Renal cortex interstitium (tissue), 11 donors: ENCODE measurements around the gene GPR27. TPM values are rescaled to one million over a fixed set of nuclear protein-coding genes. Genes with fewer than 3 reads are reported as not detected.

ENCODE experiments used
- DNase-seq, 11 donors: peaks; one replicate each; pipeline ENCODE4 v3.0.0-alpha.2; 2013; ENCODE audit warnings: low read depth in 9 of 11, low spot score in 4 of 11; ENCODE audit errors: extremely low read depth in 1 of 11
- polyA plus RNA-seq, 3 donors: library from polyadenylated mRNA; unstranded; fragments of 120-200 nt; gene quantifications; one replicate each; pipeline ENCODE4 v1.2.1, GENCODE V29; 2013; ENCODE audit not compliant: insufficient read length in 3 of 3

The GPR27 gene
- polyA plus RNA-seq, 3 donors, result 8.3 to 12.6 (median 11.2) TPM

DNA sequence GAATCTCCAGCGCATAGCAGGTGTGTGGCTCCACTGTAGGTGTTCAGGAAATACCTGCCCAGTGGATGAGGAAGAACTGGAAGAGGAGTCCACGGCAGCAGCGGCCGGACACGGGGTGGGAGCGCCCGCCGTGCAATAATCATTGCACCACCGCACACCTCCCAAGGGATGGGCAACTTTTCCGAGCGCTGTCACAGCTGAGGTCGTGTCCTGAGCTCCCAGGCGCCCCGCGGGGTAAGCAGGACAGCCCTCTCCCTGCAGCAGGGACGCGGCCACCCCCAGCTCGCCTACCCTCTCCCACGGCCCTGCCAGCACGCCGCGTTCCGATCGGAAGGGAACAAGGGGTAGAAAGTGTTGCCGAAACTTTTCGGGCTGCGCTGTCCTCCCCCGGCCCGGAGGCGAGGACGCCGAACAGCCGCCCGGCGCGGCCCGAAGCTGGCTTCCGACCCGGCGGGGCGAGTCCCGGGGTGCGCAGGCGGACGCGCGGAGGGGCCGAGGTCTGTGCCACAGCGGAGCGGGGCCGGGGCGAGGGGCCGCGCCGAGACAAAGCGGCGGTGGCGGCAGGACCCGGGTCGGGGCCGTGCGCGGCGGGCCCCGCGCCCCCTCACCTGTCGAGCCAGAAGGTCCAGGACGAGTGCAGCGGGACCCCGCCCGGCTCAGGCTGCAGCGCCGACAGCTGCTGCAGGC lies 28.9 kb upstream of the GPR27 start:
- DNase-seq, result peak in 4 of 11 donors; percentile 22 to 33 (median 28)

DNA sequence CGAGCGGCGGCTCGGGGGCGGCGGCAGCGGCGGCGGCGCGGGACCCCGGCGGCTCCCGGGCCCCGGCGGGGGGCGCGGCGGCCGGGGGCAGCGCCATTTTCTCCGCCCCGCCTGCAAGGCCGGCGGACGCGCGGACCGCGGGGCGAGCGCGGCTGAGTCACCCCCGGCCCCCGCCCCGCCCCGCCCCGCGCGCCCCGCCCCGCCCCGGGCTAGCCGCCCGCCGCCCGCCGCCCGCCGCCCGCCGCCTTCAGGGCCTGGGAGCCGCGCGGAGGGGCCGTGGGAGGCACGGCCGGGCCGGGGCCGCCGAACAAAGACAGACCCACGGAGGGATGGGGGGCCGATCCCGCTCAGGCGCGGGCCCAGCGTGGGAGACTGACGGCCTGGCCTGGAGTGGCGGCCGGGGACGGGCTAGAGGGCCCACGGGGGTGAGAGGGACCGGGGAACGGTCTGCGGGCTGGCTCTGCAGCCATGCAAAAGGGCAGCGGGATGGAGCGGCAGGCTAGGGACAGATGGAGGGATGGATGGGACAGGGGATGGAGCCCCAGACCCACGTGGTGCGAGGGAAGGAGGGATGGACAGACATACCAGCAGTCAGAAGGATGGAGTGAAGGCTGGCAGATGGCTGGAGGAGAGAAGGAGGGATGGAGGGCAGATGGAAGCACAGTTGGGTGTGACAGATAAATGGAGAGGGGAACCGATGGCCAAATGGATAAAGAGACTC lies 28.2 kb upstream of the GPR27 start, which contains the start of gene EIF4E3:
Gene EIF4E3 (minus strand): TSS at position 132 of the 721 bp plus-strand sequence. CDS start 35 bp downstream, at position 97.
- peak in 2 of 11 donors; percentile 22 to 32 for DNase-seq

DNA sequence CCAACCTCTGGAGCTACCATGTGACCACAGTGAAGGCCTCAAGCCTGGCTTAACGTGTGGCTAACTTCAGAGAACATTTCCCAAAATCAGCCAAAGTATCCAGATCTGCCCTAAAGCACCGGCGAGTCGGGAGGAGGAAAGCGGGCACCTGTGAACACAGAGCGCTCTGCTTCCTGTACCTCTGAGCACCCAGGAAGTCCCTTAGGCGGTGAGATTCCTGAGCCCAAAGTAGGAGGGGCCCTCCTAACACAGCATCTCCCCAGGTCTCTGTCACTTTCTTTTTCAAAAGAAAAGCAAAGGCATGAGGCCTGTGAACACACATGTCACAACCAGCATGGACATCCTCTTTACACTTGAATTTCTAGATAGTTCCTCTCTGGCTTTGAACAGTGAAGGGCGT lies 27.5 kb upstream of the GPR27 start:
- DNase-seq, result no peak

DNA sequence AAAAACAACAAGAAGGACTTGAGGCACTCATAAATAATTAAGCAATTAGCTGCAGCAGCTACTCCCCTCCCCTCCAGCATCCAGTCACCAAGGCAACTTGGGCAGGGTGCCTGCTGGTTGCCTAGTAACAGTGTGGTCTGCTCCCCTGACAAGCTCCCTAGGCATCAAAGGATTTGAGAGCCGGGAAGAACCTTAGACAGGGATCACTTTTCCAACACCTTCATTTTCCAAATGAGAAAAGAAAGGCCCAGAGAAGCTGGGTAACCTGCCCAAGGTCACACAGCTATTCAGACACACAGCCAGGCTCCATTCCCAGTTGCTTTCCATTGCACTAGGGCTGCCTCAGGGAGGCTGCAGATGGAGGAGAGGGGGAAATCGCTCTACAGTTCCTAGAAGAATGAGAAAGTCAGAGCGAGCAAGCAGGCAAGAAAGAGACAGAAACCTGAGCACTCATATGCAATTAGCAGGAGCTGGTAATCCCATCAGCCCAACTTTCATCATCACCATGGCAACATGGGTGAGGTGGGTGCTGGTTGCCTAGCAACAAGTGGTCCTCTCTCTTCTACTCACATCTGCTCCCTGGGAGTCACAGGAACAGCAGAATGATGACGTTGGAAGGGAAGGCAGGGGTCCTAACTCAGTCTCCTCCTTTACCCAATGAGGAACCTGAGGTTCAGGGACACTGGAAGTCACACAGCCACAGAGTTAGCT lies 24.9 kb upstream of the GPR27 start:
- no peak for DNase-seq

DNA sequence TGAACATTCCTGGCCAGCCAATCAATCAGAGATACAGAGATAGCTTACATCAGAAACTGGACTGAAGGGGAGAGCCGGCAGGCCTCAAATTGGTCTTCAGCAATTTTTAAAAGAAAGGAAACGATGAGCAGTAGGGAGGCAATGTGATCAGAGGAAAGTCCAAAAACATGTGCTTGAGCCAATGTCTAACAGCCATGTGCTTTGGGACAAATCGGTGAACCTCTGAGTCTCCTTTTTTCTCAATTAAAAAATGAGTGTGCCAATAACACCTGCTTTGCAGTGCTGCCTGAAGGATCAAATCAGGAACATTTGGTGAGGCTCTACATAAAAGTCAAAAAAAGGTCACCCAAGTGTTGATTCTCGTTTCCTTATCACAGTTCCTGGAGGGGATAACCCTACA lies 21.0 kb upstream of the GPR27 start:
- DNase-seq, result no peak

DNA sequence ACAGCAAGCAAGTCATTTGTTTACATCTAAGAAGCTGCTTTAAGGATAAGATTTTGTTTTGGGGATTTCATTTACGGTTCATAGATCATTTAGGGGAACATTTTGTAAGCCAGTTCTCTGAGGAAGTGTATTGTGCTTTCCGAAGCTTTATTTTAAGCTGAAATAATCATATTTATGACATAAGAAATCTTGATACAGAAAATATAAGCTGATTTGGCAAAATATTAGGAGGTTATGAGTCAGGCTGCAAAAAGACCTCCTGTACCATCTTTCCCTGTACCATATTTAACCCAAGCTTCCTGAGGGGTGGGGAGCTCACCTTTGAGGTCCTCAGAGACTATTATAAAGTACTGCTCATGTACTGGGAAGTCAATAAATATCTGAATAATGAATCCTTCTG lies 20.3 kb upstream of the GPR27 start:
- no peak for DNase-seq

DNA sequence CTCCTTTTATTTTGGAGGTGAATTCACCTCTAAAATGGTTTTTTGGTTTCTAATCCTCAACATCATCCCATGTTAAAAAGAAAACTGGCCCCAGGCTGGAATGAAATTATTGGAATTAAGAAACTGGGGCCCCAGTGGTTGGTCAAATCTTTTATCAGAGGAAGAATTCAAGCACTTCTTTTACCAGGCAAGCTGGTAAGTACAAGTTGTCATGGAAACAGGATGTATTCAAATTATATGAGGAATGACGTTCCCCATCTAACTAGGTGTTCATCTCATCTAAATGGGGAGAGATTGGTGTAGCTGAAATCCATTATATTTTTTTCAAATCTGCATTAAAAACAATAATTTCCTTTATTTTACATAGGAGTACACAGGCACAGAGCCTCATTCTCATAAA lies 18.8 kb upstream of the GPR27 start:
- DNase-seq, result no peak

DNA sequence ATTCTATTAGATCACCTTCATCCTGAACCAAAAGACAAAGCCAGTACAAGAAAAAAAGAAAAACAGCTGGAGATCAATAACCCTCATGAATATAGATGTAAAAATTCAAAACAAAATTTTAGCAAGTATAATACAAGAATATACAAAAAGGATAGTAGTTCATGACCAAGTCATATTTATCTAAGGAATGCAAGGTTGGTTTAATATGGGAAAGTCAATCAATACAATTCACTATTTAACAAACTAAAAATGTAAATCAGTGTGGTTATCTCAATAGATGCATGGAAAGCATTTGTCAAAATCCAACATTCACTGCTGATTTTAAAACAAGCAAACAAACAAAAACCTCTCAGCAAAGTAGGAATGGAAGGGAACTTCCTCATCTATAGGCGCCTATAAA lies 11.0 kb upstream of the GPR27 start:
- DNase-seq, result no peak

DNA sequence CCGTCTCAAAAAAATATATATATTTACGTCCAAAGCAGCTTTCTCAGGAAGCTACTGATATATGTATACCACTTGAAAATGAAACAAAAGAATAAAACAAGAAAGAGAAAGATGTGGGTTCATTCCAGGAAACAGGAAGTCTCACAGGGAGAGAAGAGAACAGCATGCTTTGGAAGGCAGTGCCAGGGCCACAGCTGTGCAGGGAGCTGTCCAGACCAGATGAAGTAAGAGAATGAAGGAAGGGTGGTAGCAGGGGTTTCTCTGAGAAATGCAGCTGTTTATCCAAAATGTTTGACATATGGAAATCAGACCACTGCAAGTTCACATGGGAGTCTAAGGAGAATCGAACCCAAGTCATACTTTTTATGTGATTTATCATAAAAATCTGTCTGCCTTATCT lies 8.9 kb upstream of the GPR27 start:
- no peak for DNase-seq

DNA sequence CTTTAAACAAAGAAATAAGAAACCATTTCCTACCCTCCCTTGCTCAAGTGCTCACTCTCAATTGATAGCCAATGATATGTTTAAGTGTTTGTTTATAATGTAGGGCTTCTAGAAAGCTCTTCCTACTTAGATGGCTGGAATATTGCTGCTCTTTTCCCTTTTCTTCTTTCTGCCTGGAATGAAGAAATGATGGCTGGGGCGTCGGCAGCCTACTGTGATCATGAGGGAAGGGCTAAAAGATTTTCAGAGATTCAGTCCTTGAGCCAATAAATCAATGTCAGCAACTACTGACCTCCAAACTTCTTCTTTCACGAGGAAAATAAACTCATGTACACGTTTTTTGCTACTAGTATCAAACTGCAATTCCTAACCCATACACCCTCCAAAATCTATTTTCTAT lies 2.1 kb upstream of the GPR27 start:
- DNase-seq, result no peak

DNA sequence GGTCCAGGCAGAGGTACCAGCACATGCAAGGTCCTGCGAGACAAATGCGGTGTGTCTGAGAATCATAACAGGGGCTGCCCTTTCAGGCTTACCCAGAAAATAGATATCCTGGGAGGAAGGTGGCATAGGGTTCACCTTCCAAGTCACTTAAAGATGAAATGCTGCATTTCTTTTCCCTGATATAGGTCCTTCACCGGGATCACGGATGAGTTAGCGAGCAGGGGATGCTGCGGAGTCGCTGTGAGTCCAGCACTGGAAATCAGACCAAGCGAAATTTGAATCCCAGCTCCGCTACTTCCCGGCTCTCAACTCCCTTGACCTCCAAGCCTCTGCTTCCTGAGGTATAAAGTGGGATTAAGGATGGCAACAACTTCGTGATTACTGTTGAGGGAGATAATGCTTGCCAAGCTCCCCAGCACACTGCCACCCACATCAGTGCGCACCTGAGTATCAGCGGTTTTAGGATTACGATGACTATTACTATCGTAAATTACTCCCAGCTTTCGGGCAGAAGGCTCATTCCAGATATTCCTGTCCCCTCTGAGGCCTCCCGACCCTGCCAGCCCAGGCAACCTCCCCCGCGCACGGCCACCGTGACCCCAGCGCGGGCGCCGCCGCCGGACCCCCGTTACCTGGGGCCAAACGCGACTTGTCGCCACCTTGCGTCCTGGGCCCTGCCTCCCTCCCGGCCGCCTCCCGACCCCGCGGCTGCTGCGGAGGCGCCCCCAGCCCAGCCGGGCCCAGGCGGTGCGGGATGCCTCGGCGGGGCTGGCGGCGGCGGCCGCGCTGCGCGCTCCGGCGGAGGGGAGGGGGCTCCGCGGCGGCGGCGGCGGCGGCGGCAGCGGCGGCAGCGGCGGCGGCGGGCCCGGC lies 589 bp upstream of the GPR27 start:
- no peak for DNase-seq

DNA sequence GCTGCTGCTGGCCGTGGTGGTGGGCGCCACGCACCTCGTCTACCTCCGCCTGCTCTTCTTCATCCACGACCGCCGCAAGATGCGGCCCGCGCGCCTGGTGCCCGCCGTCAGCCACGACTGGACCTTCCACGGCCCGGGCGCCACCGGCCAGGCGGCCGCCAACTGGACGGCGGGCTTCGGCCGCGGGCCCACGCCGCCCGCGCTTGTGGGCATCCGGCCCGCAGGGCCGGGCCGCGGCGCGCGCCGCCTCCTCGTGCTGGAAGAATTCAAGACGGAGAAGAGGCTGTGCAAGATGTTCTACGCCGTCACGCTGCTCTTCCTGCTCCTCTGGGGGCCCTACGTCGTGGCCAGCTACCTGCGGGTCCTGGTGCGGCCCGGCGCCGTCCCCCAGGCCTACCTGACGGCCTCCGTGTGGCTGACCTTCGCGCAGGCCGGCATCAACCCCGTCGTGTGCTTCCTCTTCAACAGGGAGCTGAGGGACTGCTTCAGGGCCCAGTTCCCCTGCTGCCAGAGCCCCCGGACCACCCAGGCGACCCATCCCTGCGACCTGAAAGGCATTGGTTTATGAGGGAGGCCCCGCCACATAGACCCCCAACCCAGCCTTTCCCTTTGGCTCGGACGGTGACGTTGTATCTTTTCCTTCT lies 1.1 kb downstream of the GPR27 start:
- DNase-seq, result peak in 1 of 11 donors; percentile 7

DNA sequence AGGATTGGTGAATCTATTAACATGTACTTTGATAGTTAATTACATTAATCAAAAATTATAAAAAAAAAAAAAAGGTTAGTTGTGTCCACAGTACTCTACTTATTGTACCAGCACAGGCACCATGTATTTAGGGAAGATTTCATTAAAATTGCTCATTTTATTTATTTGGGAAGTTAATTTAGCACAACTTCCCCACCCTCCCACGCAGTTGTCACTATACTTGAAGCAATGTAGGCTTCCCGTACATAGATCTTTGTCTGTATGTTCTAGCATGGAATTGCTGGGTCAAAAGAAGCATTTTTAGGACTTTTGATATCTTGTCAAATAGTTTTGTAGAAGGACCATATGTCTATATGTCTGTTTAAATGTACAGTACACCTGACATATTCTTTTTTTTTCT lies 4.4 kb downstream of the GPR27 start:
- DNase-seq, result no peak

DNA sequence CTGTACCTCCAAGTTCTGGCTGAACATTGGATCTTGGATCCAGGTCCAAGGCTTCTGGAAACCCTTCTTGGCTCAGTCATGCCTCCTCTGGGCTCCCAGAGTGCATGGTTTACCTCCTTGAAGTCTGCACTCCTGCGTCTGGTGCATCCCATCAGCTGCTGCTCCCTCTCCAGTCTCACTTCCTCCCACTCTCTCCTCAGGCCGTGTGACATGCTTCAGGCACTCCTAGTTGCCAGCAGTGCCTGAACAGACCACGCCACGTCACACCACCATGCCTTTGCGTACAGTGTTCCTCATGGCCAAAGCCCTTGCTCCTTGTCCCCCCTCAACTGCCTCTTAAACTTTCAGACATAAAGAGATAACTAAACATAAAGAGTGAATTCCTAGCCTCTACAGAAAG lies 5.7 kb downstream of the GPR27 start:
- no peak for DNase-seq

DNA sequence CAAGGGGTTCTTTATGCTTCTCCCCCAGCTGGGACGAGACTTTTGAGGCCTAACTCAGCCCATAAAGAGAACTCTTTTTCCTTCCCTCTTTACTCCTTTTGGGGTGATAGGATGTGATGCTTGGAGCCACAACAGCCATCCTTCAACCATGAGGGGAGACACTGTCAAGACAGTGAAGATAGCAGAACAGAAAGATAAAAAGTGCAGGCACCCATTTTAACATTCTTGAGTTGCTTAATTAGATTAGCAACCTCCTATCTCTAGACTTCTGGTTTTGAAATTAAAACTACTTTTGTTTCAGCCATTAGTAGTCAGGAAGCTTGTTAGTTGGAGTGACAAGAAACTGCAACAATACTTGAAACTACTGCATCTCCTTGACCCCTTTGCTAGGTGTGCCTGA lies 6.5 kb downstream of the GPR27 start:
- DNase-seq, result no peak

DNA sequence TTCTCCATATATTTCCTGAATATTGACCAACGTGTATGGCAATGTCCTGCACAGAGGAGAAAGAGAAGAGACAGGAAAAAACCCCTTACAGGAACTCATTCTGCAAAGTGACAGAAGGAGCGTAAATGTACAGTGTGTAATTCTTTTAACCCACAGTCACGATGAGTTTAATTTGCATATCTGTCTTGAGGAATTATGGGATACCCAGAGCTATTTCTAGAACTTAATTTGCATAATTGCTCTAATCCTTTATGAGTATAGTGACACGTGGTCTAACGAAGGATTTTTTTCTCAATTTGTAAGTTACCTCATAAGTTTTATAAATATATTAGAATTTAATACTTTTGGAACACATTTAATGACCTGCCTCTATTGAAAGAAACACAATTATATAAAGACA lies 9.8 kb downstream of the GPR27 start:
- DNase-seq, result no peak

DNA sequence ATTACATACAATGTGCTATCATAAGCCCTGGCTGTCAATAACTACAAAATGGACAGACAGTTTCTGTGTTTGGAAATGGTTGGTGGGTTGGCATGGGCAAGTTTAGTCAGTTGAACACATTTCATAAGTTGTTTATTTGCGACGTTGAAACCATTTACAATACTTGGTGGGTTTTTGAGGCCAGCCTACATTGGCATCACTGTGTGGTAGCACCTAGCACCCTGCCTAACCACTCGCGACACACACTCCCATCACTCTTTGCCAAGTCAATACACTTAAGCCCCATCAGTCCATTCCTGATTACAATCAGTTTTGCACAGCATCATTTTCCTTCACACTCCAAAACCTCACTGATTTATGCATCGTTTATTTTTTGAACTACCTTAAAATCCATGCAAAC lies 17.5 kb downstream of the GPR27 start:
- DNase-seq, result no peak

DNA sequence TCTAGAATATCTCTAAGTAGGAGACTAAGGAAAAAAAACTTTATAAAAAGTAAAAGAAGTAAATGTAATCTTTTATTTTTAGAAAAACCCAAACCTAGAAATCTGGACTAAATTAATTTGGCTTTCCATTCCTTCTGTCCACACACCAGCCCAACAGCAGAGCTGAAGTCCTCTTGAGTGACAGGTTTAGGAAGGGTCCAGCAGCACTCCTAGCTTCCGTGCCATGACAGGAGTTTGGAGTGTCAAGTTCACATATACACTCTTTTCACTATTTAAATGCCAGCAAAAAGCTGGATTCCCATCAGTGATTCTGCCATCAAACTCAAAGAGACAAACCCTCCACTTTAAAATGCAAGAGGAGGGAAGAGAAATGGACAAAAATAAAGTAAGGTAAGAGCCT lies 18.2 kb downstream of the GPR27 start:
- DNase-seq, result no peak

DNA sequence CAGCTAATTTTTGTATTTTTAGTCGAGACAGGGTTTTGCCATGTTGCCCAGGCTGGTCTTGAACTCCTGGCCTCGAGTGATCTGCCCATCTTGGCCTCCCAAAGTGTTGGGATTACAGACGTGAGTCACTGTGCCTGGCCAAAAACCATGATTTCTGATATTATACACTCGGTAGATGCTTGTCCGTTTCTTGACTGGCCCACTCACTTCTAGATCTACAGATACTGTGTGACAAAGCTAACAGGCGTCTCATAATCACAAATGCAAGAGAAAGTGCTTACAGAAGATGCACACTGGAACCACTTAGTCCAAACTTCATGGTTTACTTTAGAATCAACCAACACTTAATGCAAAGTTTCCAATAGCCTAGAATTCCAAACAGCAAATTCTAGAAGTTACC lies 22.9 kb downstream of the GPR27 start:
- DNase-seq, result no peak
